ENCODE results near the gene KIF7. TPM values are rescaled to one million over a fixed set of nuclear protein-coding genes. Genes with fewer than 3 reads are reported as not detected.
A peak's percentile ranks its signal among the peaks of the same experiment; 100 is the strongest.

Gene KIF7
- total RNA-seq, 1 experiment from 2014 or later: 8.2 TPM

DNA sequence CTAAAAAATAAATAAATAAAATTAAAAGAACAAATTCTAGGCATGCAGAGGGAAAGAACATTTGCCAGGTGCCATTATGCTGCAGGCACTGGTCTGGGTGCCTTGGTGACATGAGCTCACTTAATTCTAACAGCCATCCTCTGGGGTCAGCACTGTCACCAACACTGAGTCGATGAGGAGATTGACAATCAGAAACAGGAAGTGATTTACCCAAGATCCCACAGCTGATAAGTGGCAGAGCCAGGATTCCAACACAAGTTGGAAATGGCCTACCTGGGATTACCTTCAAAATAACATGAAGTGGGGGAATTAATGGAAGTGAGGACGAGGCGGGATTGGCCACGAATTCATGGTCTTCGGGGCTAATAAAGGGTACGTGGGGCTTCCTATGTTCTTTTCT lies 20.3 kb upstream of the KIF7 start:
- no peaks in the 10 kb centered on the region for H3K27me3 Mint-ChIP-seq (ENCODE audit: insufficient read depth, unreplicated experiment)
- intact Hi-C loops (cut with micrococcal nuclease; ENCODE audit: unreplicated experiment): no loop called here
- no peak overlapping the region for H3K4me3 Mint-ChIP-seq (ENCODE audit: unreplicated experiment)
- POLR2A ChIA-PET: no interaction called here
- DNase-seq: no peak
- no peaks in the 10 kb centered on the region for H3K36me3 Mint-ChIP-seq (ENCODE audit: insufficient read depth, unreplicated experiment)
- H3K4me3 ChIP-seq (ENCODE audit: low read depth, low read length): no peak overlapping the region
- BruUV-seq (replicated peaks): no TSS peak
- H3K4me1 Mint-ChIP-seq (ENCODE audit: low read depth, unreplicated experiment): no peaks in the 10 kb centered on the region
- H3K27me3 ChIP-seq (replicated peaks; ENCODE audit: control insufficient read depth, insufficient read depth, low read length): no peaks in the 10 kb centered on the region
- no peaks in the 10 kb centered on the region for H3K9me3 Mint-ChIP-seq (ENCODE audit: unreplicated experiment)
- no peaks in the 10 kb centered on the region for H3K9me3 ChIP-seq
- H3K36me3 ChIP-seq (ENCODE audit: control insufficient read depth, insufficient read depth, low read length): no peaks in the 10 kb centered on the region
- 0 out of 2 replicates have a peak, but pooled peaks cover 6% of the 10 kb centered on the region for H3K4me1 ChIP-seq
- no peak for TF ChIP-seq CTCF (IDR thresholded peaks at IDR 0.05; ENCODE audit: insufficient read depth in 1 of 2, low read depth in 1 of 2, low read length in 1 of 2, severe bottlenecking in 1 of 2, unreplicated experiment in 1 of 2)
- no peak overlapping the region for H3K27ac Mint-ChIP-seq (ENCODE audit: unreplicated experiment)
- CTCF ChIA-PET: no interaction called here

DNA sequence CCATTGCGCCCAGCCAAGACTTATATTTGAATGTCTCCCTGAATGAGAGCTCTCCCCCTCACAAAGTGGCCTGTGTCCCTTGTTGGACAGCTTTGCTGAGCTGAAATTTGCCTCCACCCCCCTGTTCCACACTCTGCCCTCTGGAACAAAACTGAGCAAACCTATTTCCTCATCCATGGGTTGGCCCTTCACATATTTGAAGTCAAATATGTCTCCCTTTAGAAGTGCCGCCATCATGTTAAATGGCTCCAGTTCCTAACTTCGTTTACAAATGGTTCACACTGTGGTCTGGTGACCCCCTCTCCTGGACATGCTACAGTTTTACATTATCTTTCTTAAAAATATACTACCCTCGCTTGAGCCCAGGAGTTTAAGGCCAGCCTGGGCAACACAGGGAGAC lies 19.3 kb upstream of the KIF7 start:
- no peaks in the 10 kb centered on the region for H3K4me1 Mint-ChIP-seq (ENCODE audit: low read depth, unreplicated experiment)
- no peaks in the 10 kb centered on the region for H3K27me3 Mint-ChIP-seq (ENCODE audit: insufficient read depth, unreplicated experiment)
- H3K27me3 ChIP-seq (replicated peaks; ENCODE audit: control insufficient read depth, insufficient read depth, low read length): no peaks in the 10 kb centered on the region
- peak in 1 of 2 experiments; percentile 4 for TF ChIP-seq CTCF (IDR thresholded peaks at IDR 0.05; ENCODE audit: insufficient read depth in 1 of 2, low read depth in 1 of 2, low read length in 1 of 2, severe bottlenecking in 1 of 2, unreplicated experiment in 1 of 2)
- DNase-seq: no peak
- H3K36me3 ChIP-seq (ENCODE audit: control insufficient read depth, insufficient read depth, low read length): no peaks in the 10 kb centered on the region
- H3K4me3 ChIP-seq (ENCODE audit: low read depth, low read length): no peak overlapping the region
- ChIA-PET CTCF (no interaction called here), POLR2A (interaction anchor here (0.5 kb wide), 1 partner anchor 52 kb away, joined by 3 read pairs; no protein-coding TSS in a partner anchor)
- no peaks in the 10 kb centered on the region for H3K36me3 Mint-ChIP-seq (ENCODE audit: insufficient read depth, unreplicated experiment)
- H3K27ac Mint-ChIP-seq (ENCODE audit: unreplicated experiment): no peak overlapping the region
- 0 out of 2 replicates have a peak, but pooled peaks cover 6% of the 10 kb centered on the region for H3K4me1 ChIP-seq
- H3K4me3 Mint-ChIP-seq (ENCODE audit: unreplicated experiment): no peak overlapping the region
- intact Hi-C loops (cut with micrococcal nuclease; ENCODE audit: unreplicated experiment): no loop called here
- no peaks in the 10 kb centered on the region for H3K9me3 Mint-ChIP-seq (ENCODE audit: unreplicated experiment)
- no peaks in the 10 kb centered on the region for H3K9me3 ChIP-seq
- no TSS peak for BruUV-seq (replicated peaks)

DNA sequence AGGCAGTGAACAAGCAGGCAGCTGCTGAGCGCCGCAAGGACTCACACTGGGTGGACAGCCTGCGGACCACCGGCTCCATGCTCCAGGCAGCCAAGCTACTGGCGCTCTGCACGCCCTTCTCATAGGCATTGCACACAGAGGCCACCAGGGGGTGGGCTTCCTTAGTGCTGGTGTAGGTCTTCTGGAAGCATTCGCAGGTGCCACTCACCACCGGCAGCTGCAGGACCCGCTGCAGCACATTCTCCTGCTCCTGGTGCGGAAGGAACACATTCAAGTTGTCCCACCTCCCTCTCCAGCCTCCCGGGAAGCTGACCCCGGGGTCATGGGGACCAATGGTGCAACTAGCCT lies 17.9 kb upstream of the KIF7 start:
- Mint-ChIP-seq H3K27ac (ENCODE audit: unreplicated experiment) (no peak overlapping the region), H3K4me3 (ENCODE audit: unreplicated experiment) (no peak overlapping the region), H3K27me3 (ENCODE audit: insufficient read depth, unreplicated experiment) (no peaks in the 10 kb centered on the region), H3K36me3 (ENCODE audit: insufficient read depth, unreplicated experiment) (no peaks in the 10 kb centered on the region), H3K4me1 (ENCODE audit: low read depth, unreplicated experiment) (no peaks in the 10 kb centered on the region), H3K9me3 (ENCODE audit: unreplicated experiment) (no peaks in the 10 kb centered on the region)
- peak in 1 of 2 experiments; percentile 41 for DNase-seq
- POLR2A ChIA-PET: no interaction called here
- CTCF ChIA-PET: interaction anchor here (0.7 to 1.1 kb wide), 2 partner anchors 11 to 470 kb away, joined by 3 read pairs; no protein-coding TSS in a partner anchor
- Histone ChIP-seq H3K9me3 (no peaks in the 10 kb centered on the region), H3K4me3 (ENCODE audit: low read depth, low read length) (no peak overlapping the region), H3K4me1 (0 out of 2 replicates have a peak, but pooled peaks cover 6% of the 10 kb centered on the region), H3K36me3 (ENCODE audit: control insufficient read depth, insufficient read depth, low read length) (no peaks in the 10 kb centered on the region), H3K27me3 (replicated peaks; ENCODE audit: control insufficient read depth, insufficient read depth, low read length) (no peaks in the 10 kb centered on the region)
- intact Hi-C loops (cut with micrococcal nuclease; ENCODE audit: unreplicated experiment): no loop called here
- peak; percentile 28 to 35 for TF ChIP-seq CTCF (IDR thresholded peaks at IDR 0.05; ENCODE audit: insufficient read depth in 1 of 2, low read depth in 1 of 2, low read length in 1 of 2, severe bottlenecking in 1 of 2, unreplicated experiment in 1 of 2)
- BruUV-seq (replicated peaks): no TSS peak

All from Caco-2 (cell line).